ENCODE data around the gene CCDC8. TPM values are rescaled to one million over a fixed set of nuclear protein-coding genes. Genes with fewer than 3 reads are reported as not detected.

Gene CCDC8
- total RNA-seq, 1 experiment from 2014 or later = 24.5 TPM

DNA sequence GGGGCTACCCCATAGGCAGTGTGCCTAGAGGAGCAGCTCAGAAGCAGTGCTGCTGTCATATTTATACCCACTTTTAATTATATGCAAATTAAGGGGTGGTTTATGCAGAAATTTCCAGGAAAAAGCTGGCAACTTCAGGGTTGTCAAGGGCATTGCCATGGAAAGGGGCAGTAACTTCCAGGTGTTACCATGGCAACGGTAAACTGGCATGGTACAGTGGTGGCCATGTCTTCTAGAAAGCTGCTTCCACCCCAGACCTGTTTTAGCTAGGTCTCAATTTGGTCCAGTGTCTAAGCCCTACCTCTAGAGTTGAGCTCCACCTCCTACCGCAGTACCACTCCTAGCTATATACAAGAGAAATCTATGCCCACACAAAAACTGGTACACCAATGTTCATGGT lies 46.7 kb upstream of the CCDC8 start:
- intact Hi-C loops (cut with micrococcal nuclease; ENCODE audit: unreplicated experiment) = no loop called here
- DNase-seq (ENCODE audit: low spot score) = no peak
- Histone ChIP-seq H3K4me1 (ENCODE audit: insufficient read depth, low read length, poor library complexity, severe bottlenecking) (no peaks in the 10 kb centered on the region), H3K4me3 (ENCODE audit: low read depth, low read length, poor library complexity, severe bottlenecking) (no peak overlapping the region), H3K36me3 (ENCODE audit: insufficient read depth, low read length, poor library complexity, severe bottlenecking) (no peaks in the 10 kb centered on the region), H3K9me3 (ENCODE audit: low read depth, low read length, poor library complexity, severe bottlenecking) (no peaks in the 10 kb centered on the region), H3K27ac (ENCODE audit: low read depth, low read length, poor library complexity, severe bottlenecking) (no peak overlapping the region), H3K27me3 (replicated peaks; ENCODE audit: insufficient read depth, low read depth, low read length, poor library complexity) (no peaks in the 10 kb centered on the region)
- TF ChIP-seq CTCF (conservative IDR thresholded peaks at IDR 0.05; ENCODE audit: low read depth, low read length) (no peak), EZH2 (IDR thresholded peaks at IDR 0.05; ENCODE audit: borderline replicate concordance, low read depth, low read length, poor library complexity, severe bottlenecking) (no peak)
- CTCF ChIA-PET = no interaction called here
- no TSS peak for BruUV-seq (replicated peaks)
- POLR2A ChIA-PET (ENCODE audit: low non-redundant PET) = no interaction called here

DNA sequence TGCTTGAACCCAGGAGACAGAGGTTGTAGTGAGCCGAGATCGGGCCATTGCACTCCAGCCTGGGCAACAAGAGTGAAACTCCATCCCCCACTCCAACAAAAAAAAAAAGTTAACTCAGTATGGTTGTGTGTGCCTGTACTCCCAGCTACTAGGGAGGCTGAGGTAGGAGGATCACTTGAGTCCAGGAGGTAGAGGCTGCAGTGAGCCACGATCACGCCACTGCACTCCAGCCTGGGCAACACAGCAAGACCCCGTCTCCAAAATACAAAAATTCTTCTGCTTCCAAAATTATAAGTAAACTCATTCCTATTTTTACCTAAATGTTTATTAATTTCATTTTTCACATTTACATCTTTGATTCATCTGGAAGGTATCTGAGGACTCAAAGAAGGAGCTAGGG lies 43.6 kb upstream of the CCDC8 start:
- DNase-seq (ENCODE audit: low spot score) = no peak
- no peak overlapping the region for H3K27ac ChIP-seq (ENCODE audit: low read depth, low read length, poor library complexity, severe bottlenecking)
- TF ChIP-seq CTCF (conservative IDR thresholded peaks at IDR 0.05; ENCODE audit: low read depth, low read length) (no peak), EZH2 (IDR thresholded peaks at IDR 0.05; ENCODE audit: borderline replicate concordance, low read depth, low read length, poor library complexity, severe bottlenecking) (no peak)
- H3K9me3 ChIP-seq (ENCODE audit: low read depth, low read length, poor library complexity, severe bottlenecking) = no peaks in the 10 kb centered on the region
- ChIA-PET POLR2A (ENCODE audit: low non-redundant PET) (no interaction called here), CTCF (interaction anchor here (0.6 kb wide), 1 partner anchor 208 kb away, joined by 3 read pairs; no protein-coding TSS in a partner anchor)
- H3K4me3 ChIP-seq (ENCODE audit: low read depth, low read length, poor library complexity, severe bottlenecking) = no peak overlapping the region
- intact Hi-C loops (cut with micrococcal nuclease; ENCODE audit: unreplicated experiment) = no loop called here
- no peaks in the 10 kb centered on the region for H3K4me1 ChIP-seq (ENCODE audit: insufficient read depth, low read length, poor library complexity, severe bottlenecking)
- H3K36me3 ChIP-seq (ENCODE audit: insufficient read depth, low read length, poor library complexity, severe bottlenecking) = no peaks in the 10 kb centered on the region
- no peaks in the 10 kb centered on the region for H3K27me3 ChIP-seq (replicated peaks; ENCODE audit: insufficient read depth, low read depth, low read length, poor library complexity)
- no TSS peak for BruUV-seq (replicated peaks)

DNA sequence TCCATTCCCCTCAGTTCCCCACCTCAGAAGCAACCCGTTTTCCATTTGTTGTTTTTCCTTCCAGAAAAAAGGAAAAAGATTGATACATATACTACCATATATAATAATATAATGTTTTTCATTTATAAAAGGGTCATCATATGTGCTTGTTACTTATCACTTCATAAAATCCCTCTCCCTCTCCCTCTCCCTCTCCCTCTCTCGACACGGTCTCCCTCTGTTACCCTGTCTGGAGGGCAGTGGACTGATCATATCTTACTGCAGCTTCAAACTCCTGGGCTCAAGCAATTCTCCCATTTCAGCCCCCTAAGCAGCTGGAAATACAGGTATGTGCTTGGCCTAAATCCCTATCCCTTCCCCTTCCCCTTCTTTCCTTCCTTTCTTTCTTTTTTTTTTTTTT lies 40.9 kb upstream of the CCDC8 start:
- no peak overlapping the region for H3K27ac ChIP-seq (ENCODE audit: low read depth, low read length, poor library complexity, severe bottlenecking)
- no peak for DNase-seq (ENCODE audit: low spot score)
- peaks cover 4% of the 10 kb centered on the region for H3K9me3 ChIP-seq (ENCODE audit: low read depth, low read length, poor library complexity, severe bottlenecking)
- CTCF ChIA-PET = no interaction called here
- POLR2A ChIA-PET (ENCODE audit: low non-redundant PET) = interaction anchor here (0.8 kb wide), 1 partner anchor 508 kb away, joined by 9 read pairs; no protein-coding TSS in a partner anchor
- no peak overlapping the region for H3K4me3 ChIP-seq (ENCODE audit: low read depth, low read length, poor library complexity, severe bottlenecking)
- no peaks in the 10 kb centered on the region for H3K4me1 ChIP-seq (ENCODE audit: insufficient read depth, low read length, poor library complexity, severe bottlenecking)
- H3K36me3 ChIP-seq (ENCODE audit: insufficient read depth, low read length, poor library complexity, severe bottlenecking) = no peaks in the 10 kb centered on the region
- intact Hi-C loops (cut with micrococcal nuclease; ENCODE audit: unreplicated experiment) = no loop called here
- no peaks in the 10 kb centered on the region for H3K27me3 ChIP-seq (replicated peaks; ENCODE audit: insufficient read depth, low read depth, low read length, poor library complexity)
- TF ChIP-seq CTCF (conservative IDR thresholded peaks at IDR 0.05; ENCODE audit: low read depth, low read length) (no peak), EZH2 (IDR thresholded peaks at IDR 0.05; ENCODE audit: borderline replicate concordance, low read depth, low read length, poor library complexity, severe bottlenecking) (no peak)
- no TSS peak for BruUV-seq (replicated peaks)

Data from A673 (cell line).